GM20431 (cell line): ENCODE results near the gene LDLRAD3.
"Not testable (repeated sequence)": the region's sequence is repeated elsewhere in the genome, so short reads cannot be mapped to it uniquely, and the experiment has no call there.

Experiments used
- in situ Hi-C: fragments of 300-500 bp; cut with MseI, MboI; formaldehyde crosslinking; loops from one replicate; pipeline ENCODE4 v1.15.0; 2020; ENCODE audit warnings: low sequenced_read_pairs; ENCODE audit not compliant: unreplicated experiment

The LDLRAD3 gene

DNA sequence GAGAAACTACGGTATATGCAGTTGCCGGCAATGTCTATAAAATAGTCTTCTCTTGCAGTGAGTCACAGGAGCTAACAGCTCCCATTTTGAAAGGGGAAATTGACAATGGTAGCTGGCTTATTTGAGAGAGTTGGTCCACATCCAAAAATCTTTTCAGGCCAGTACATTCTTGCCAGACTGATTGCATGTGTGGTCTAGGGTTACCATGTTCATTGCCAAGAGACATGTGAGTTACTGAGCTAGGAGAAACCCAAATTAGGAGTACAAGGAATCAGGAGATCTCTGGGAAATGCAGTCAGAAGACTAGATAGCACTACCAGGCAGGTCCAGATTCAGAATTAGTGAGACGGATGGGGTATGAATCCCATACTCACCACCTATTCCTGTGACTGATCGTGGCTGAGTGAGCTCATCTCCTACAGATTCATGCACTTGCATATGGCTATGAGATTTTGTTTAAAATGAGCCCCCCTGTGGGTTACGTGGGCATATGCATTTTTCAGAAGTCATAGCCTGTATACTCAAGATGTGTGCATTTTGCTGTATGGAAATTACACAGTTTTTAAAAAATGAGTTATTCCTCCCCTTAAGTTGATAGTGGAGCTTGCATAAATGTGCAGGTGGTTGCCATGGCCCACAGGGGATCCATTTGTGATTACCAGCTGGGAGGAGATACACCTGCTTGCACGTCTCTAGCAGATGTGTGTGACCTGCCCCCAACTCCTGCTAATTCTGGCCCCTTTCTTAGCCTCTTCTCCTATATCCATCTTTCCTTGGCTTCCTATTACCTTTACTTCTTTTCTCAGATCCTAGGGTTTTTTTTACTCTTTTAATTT, 242.7 kb downstream of the LDLRAD3 start:
- in situ Hi-C loops, result no loop called here

DNA sequence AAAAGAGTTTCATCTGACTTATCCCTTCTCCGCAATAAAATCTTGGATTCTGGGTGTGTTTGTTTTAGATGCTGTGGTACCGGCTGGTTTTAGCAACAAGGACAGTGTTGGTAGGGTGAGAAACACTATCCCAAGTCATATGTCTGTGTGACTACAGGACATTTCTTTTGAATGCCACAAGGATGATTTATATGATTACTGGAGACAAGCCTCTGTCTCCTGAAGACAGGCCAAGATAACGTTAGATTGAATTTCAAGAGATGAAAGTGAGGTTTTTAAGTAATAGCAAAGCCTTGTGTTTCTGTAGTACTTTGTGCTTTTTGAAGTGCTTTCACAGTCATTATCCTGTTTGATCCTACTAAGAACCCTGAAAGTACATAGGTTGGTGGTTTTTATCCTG, 243.8 kb downstream of the LDLRAD3 start:
- in situ Hi-C loops, result no loop called here

DNA sequence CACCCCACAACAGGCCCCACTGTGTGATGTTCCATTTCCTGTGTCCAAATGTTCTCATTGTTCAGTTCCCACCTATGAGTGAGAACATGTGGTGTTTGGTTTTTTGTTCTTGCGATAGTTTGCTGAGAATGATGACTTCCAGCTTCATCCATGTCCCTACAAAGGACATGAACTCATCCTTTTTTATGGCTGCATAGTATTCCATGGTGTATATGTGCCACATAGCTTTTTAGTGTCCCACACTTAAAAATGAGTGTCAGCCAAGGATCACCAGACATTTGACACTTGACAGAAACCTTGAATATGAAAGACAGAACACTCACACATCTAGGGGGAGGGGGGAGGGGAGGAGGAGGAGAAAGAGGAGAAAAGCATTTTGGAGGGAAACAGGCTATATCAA, 245.9 kb downstream of the LDLRAD3 start:
- in situ Hi-C loops, result not testable (repeated sequence)

DNA sequence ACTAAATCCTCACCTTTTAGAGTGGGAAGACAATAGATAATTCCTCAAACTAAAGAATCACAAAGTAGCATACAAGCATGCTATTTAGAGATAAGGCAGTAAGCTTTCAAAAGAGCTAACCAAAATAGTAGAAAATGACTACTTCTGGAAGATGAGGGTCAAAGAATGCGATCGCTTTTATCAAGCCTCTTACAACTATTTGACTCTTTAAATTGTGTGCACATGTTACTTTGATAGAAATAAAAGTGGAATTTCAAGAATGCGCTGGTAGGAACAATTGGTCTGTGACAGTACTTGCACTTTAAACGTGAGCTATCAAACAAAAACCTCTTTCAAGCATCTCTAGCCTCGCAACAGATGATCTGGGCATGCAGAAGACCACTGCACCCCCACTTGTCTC, 248.1 kb downstream of the LDLRAD3 start:
- in situ Hi-C loops, result no loop called here

DNA sequence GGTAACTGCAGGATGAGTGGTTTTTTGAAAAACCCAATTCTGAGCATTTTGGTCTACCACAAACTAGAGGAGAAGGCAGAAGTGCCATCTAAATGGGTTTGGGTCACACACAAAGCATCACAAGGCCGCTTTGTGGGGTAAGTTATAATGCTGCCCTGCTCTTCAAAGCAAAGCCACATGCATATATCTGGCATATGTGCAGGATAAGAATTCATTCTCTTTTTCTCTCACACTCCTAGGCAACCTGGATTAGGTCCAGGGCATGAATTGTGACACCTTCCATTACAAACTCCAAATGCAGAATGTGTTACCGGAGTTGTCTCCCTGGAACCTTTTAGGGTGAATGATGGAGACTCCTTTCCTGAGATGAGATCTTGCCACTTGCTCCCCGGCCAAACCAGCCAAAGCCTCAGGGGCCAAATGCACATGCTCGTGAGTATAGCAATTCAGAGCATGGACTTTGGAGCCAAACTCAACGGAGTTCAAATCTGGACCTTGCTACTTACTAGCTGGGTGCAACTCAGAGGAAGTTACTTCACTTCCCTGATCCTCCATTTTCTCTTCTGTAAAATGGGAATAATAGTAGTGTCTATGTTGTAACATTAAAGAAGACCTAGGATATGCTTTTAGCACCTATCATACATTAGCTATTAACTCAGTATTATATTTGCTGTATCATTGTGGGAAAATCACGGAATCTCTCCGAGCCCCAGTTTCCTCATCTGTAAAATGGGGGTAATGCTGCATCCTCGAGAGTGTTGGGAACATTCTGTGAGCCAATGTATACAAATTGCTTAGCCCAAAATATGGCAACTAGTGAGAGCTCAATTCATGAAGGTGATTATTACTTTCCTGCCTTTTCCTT, 248.8 kb downstream of the LDLRAD3 start:
- in situ Hi-C loops, result no loop called here

DNA sequence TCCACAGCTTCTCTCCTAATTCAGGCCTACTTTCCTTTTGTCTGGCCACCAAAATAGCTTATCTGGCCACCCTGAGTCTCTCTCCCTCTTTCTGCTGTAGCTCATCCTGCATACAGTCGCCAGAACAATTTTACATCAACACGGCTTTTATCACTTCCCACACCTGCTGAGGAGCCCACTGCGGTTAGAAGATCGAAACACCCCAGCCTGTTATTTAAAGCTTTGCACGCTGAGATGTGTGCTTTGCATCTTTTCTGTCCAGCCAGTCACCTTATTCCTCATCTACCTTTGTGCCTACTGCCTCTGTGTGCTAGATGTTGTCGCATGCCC, 249.4 kb downstream of the LDLRAD3 start:
- in situ Hi-C loops, result no loop called here

DNA sequence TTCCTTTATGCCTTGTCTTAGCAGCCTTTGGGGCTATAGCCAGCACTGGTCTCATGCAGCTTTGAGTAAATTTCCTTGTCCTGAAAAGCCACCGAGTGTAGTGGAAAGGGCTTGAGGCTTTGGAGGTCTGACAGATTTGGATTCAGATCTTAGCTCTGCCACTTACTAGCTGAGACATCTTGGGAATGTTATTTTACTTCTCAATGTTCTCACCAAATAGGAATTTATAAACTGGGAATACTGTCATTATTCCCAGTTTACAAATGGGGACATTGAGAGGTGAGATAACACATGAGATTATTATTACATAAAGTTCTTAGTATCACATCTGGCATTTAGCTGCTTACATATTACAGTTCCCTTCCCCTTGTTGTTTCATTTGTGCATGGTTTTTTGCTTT, 249.9 kb downstream of the LDLRAD3 start:
- in situ Hi-C loops, result no loop called here

DNA sequence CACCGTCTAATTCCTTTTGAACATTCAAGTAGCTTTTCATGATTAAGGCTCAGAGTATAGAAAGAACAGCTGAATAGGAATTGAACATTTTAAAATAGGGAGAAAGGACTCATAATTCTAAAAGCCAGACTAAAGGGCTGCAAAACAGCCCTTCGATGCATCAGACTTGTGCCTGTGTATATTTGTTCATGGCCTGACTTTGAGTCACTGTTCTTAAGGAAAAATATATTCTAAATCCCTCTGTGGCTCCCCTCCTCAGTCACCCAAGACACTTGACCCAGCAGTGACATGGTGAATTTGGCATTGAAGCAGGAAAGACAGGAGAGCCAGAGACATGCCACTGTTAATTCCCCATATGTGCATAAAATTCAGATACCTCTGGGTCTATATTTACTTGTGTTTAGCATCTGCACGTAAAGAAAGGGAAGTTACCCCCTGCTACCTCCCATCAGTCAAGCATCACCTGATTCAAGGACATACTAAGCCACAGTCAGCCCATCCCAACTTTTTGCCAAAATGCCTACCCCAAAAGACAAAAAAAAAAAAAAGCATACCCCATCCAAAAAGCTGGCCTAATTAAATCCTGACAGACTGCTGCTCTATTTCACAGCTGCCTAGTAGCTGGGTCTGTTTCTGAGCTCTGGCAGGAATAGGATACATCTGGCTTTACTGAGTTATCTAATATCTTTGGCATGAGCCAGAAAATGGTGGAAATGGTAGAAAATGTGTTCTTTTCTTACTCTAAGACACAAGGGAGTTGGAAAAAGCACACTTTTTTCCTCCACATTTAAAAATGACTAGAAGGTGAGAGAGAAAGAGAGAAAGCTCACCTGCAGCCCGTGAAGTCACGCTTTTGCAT, 251.9 kb downstream of the LDLRAD3 start:
- in situ Hi-C loops, result no loop called here

DNA sequence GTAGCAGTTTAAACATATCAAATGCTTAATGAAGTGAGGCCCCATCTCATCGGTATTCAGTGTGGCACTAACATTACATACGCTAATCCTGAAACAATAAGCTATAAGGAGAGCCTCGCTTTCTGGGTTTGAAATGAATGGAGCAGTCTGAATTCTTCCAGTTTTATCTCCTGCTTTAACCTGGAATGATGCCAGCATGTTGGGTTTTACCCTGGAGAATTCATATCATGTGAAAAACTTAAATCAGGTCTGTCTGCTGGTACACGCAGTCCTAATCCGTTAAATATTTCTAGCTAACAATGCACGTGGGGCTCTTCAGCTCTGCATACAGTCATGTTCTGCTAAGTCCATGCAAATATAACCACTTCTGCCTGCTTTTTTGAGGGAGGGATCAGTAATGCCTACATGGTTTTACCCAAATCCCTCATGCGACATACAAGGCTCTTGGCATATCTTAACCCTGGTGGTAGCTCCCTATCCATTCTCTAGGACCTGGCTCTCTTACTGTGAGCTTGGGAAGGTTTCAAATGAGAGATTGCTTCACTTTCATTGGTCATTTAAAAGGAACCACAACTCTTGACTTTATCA, 252.6 kb downstream of the LDLRAD3 start:
- in situ Hi-C loops, result no loop called here

DNA sequence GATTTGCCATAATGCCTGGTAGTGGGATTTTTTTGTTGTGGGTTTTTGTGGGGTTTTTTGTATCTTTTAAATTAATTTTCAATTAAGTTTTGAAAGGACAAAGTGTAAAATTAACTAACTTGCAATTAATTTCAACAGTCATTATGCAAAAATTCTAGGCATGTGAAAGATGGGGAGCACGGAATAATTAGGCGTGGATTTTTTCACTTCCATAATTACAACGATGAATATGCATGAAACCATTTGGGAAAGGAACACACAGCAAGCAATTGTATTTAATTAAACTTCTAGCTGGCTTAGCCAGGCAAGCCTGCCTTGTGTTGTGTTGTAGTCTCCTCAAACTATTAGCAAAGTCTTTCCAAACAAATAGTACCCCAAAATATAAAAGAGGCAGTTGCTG, 257.5 kb downstream of the LDLRAD3 start:
- in situ Hi-C loops, result no loop called here

DNA sequence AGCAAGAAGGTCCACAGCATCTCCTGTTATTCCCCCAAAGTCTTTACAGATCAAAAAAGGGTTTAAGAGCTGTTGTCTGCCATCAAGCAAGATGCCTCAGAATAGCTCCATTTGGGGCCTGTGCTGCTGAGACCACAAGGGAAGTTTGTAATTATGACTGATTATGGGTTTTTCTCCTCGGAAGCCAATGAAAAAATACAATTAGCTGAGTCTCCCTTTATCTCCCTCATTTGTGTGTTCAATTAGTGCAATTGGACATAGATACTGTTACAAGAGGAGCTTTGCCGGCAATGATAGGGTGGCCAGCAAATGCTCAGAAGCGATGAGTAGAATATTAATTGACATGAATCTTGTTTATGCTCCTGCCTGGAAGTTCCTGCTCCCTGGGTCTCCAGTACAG, 261.7 kb downstream of the LDLRAD3 start:
- in situ Hi-C loops, result no loop called here

DNA sequence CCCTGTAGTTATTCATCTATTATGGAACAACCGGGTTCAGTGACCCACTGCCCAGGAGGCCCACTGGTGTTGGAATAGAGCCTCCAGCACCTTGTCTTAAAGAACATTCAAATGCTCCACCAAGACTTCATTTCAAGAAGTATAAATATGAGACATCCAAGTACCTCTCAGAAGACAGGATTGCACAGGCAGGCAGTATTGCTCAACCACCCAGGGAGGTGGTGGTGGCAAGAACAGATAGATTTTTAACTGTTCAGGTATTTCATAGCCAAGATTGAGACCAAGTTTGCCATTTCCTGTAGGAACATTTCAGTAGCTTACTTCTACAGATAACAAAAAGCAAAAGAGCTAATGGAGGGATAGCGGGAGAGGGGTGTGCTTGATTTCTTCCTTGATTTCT, 266.7 kb downstream of the LDLRAD3 start:
- in situ Hi-C loops, result no loop called here

DNA sequence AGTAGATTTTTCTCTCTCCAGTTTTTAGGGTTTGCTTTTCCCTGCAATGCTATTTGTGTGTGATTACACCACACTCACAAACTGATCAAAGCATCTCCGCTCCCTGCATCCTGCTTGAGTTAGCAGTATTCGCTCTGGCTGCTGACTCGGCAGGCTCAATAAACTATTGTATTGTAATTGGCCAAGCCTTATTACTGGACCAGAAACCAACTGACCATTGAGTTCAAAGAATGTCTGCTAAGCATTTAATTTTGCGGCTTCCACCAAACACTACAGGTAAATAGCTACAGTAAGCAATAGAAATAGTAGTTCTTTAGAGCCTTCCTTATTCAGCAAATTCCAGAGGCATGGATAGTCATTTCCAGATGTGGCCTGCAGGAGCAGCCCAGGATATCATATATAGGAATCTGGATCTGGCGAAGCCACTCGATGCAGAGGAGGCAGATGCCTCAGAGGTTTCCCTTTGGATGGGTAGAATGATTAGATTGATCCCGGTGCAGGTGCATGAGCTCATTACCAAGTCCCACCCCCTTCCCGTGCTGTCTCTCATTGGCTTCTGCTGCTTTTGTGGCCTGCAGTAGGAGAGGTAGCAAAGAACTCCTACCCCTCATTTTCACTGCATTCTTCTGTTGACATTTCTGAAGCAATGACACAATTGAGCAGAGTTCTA, 268.0 kb downstream of the LDLRAD3 start:
- in situ Hi-C loops, result no loop called here

DNA sequence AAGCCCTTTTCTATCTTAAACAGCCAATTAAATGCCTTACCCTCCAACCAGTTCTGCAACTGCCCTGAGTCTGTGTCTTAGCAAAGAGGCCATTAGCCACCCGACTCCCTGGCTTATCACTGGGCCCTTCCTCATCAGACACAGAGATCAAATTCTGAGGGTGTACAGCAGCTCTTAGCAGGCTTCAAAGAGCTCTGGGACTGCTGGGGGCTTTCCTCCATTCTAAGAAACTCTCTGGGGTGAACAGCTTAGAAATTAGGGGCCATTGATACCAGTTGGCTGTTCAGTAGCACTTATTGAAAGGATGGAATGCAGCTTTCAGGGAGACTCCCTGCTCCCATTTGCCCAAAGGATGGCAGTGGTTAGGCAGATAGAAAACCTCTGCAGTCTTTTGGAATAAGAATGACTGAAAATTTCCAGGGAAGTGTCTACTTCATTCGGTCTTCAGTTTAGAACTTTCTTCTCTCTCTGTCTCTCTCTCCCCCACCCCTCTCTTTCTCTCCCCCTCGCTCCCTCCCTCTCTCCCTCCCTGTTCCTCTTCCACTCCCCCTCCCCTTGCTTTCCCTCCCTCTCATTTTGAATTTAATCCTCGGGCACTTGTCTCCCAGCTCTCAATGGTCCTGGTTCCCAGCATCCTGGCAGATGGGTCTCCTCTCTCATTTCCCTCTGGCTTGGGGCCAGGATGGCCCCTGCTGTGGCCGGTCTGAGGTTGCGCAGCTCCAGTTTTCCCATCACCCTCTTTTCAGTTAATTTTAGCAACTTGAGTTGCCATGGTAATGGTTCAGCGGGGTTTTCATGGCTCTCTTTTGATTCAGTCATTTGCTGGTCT, 268.9 kb downstream of the LDLRAD3 start:
- in situ Hi-C loops, result no loop called here

DNA sequence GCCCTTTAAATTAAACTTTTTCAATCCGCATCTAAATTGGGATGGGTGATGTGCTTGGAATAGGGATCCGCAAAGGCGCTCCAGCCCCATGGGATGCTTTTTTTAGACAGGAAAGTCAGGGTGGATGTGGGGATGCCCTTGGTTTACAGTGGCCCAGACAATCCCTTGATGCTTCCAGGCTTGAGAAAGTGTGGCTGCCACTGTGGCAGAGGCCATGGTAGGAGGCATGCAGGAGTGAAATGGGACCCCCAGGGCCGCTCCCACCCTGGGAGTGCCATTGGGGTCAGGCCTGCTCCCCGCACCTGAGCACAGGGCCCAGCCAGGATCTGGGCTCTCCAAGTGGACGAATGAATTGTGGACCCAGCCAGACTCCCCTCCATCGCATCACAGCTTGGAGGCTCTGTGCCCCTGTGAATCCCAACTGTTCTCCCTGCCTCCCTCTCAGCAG, 269.6 kb downstream of the LDLRAD3 start:
- in situ Hi-C loops, result no loop called here

DNA sequence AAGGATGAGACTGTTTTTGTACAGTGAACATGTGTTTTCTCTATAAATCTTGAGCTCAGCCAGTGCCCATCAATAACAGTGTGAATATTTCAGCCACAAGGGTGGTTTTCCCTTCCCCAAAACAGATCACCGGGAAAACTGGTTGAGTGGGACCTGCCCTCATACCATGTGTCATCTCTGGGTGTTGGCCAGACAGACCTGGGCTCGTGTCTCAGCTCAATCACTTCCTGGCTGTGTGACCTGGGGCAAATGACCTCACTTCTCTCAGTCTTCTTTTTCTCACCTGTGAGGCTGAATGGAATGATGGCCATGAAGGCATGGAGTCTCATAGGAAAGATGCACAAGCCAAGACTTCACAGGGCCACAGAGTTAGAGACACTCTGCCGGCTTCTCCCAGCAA, 270.6 kb downstream of the LDLRAD3 start:
- in situ Hi-C loops, result no loop called here

DNA sequence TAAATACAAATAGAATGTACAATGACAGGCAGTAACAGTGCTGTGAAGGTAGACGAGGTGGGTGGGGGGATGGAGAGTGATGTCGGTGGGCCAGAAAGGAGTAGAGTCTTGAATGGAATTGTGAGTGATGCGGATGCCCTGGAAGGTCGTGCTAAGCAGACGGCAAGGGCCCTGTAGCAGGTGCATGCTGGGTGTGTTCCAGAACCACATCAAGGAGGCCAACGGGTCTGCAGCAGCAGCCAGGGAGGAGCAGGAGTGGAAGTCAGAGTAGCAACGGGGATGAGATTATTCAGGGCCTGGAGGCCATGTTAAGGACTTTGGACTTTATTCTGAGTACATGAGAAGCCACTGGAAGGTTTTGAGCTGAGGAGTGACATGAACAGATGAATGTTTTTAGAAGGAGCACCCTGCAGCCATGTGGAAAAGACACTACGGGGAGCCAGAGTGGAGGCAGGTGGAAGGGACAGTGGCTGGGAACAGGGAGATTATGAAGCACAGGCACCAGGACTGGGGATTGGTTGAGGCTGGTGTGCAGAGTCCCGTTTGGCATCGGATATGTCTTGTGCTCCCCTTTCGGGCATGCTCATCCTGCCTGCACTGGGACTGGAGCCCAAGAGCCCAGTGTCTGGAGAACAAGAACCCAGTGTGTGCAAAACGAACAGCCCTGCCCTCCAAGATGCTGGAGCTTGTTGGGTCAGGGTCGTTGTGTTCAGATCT, 271.3 kb downstream of the LDLRAD3 start:
- in situ Hi-C loops, result no loop called here

DNA sequence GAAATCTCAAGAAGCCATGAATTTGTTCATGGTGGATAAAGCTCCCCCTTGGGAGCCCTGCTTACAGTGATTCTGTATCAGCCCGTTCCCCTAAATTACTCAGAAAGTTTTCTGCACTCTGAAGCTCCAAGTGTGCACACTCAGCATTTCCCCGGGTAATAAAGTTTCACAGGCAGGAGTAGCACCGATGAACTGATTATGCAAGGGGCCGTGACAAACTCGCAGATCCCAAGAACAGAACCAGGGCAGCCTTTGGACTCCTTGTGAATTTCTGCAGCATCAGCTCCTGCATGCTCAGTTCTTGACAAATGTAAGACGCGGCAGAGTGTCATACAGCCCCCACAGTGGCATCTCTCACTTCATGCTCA, 271.8 kb downstream of the LDLRAD3 start:
- in situ Hi-C loops, result no loop called here
